Ovary (tissue), 3 donors: ENCODE results near the gene GBF1.

Experiments
- CTCF ChIP-seq, 3 donors: fragments of 450-650 bp in 2 of 3; fragments of 200-600 bp in 1 of 3; IDR thresholded peaks; one replicate each; pipeline versions ENCODE4 v1.5.1 to v1.8.0; 2016 to 2022; ENCODE audit warnings: antibody characterized with exemption in 3 of 3, mild to moderate bottlenecking in 1 of 3
- POLR2A ChIP-seq: fragments of 450-650 bp; IDR thresholded peaks from one replicate; pipeline ENCODE4 v1.6.1; 2017; ENCODE audit warnings: antibody characterized with exemption, mild to moderate bottlenecking, moderate library complexity
- donor health status: DM: no; HTN: no; CAD: no.

GRCh38 chr10:102280397-102281101, 35.2 kb downstream of the GBF1 start:
- TF ChIP-seq POLR2A (no peak), CTCF (IDR thresholded peaks at IDR 0.05) (no peak)
